T-helper 22 cell (primary cell): Measurements from ENCODE around the gene BTBD18.

Experiments used
- DNase-seq: peaks from one replicate; pipeline ENCODE4 v3.0.0-alpha.2; 2020; ENCODE audit warnings: low read depth

BTBD18 gene

DNA sequence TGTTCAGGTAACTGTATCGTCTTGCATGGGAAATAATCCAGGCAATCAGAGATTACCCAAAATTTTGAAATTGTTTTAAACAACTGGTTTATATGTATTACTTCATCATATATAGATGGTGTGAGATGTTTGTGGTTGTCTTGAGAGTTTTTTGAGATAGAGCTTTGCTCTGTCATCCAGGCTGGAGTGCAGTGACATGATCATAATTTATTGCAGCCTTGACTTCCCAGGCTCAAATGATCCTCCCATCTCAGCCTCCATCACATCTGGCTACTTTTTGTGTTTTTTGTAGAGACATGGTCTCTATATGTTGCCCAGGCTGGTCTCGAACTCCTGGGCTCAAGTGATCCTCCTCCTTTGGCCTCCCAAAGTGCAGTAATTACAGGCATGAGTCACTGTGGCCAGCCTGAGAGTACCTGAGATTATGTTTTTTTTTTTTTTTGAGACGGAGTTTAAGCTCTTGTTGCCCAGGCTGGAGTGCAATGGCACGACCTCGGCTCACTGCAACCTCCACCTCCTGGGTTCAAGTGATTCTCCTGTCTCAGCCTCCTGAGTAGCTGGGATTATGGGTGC is 21.5 kb upstream of the BTBD18 start:
- no peak for DNase-seq

- DNase-seq: no peak
These were observed 20.9 kb upstream of the BTBD18 start for GRCh38 chr11:57772562-57772961.

- no peak for DNase-seq
These were observed 19.7 kb upstream of the BTBD18 start for GRCh38 chr11:57771365-57771764.

GRCh38 chr11:57770793-57771192 is 19.2 kb upstream of the BTBD18 start:
- DNase-seq: no peak

- DNase-seq: no peak
These were observed 13.4 kb upstream of the BTBD18 start for GRCh38 chr11:57764972-57765371.

GRCh38 chr11:57764566-57764965 is 12.9 kb upstream of the BTBD18 start:
- no peak for DNase-seq

DNA sequence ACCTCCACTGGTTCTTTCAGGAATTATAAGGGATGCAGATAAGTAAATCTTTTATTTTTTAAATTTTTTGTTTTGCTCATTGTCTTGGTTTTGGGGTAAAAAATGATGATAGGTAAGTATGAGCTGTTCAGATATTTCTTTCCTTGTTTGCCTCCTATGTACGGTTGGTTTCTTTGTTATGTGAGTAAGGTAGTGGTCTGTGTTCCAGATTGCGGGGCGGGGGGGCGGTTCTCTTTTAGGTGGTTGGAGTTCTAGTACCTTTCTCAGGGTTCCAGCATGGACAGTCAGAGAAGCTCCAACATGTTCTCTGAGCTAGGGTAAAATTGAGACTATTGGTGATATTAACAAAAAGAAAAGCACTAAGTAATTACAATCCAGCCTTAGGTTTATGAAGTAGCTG is 12.4 kb upstream of the BTBD18 start:
- no peak for DNase-seq

- DNase-seq: no peak
These were observed 11.9 kb upstream of the BTBD18 start for GRCh38 chr11:57763568-57763967.

DNA sequence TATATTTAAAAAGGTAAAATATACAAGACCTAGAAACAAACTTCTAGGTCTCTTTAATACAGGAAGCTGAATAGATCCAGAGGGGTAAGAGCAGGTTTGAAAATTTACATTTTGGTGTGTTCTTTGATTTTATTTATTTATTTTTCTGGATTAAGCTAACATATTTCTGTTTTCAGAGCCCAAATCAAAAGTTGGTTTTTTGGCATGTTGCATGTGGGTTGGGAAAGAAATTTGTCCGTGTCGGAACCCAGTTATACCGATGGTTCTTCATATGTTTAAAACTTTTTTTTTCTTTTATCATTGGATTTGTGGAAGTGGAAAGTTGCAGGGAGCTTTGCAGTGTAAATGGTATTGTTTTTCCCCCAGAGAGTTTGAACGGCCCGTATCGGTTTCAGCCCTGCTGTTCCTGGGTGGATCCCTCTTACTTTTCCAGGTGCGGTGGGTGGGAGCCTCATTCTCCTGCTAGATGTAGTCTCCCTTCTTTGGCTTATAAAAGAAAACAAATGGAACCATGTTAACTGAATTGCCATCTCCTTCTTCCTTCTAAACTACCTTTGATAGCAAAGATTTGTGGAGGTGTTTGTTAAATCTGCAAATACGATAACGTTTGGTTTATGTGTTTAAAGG is 10.7 kb upstream of the BTBD18 start:
- DNase-seq: no peak

- DNase-seq: no peak
These were observed 9.9 kb upstream of the BTBD18 start, which contains the start of gene CTNND1 for GRCh38 chr11:57761301-57762234. CTNND1 (plus strand) TSS chr11:57761802; CDS start chr11:57791479, 29,677 bp downstream.

DNA sequence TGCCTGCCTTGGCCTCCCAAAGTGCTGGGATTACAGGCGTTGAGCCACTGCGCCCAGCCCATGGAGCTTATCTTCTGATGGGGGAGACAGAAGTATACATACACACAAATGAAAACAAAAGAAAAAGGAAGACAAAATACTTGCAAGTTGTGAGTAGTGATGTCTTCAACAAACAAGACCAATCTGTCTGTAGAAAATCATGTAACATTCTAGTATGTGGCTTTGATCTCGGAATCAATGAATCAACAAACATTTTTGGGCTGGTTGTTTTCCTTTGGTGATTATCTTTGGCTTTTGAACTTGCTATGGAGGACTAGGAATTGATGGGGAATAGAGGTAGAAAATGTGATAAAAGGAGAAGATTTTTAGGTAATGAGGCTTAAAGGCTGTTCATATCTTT is 6.6 kb upstream of the BTBD18 start:
- DNase-seq: no peak

- no peak for DNase-seq
These were observed 1.3 kb upstream of the BTBD18 start for GRCh38 chr11:57752954-57753353.

GRCh38 chr11:57751176-57751575 is 443 bp downstream of the BTBD18 start:
- DNase-seq: no peak

DNA sequence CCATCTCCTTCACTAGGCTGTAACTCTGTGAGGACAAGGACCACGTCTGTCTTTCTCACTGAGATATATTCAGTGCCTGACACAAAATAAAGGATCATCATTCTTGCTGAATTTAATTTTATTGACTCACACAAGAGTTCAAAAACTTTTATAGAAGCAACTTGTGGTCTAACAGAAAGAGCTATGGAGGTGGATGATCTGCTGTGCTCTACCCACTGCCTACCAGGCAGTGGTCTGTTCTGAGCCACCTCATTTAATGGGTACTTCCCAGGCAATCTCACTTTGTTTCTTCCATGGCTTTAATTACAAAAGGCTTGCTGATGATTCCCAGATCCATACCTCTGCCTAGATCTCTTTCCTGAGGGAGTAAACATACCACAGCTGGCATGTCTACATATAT is 4.7 kb downstream of the BTBD18 start:
- DNase-seq: no peak

GRCh38 chr11:57745206-57745605 is 6.4 kb downstream of the BTBD18 start:
- no peak for DNase-seq

GRCh38 chr11:57744357-57744756 is 7.3 kb downstream of the BTBD18 start:
- no peak for DNase-seq

GRCh38 chr11:57742087-57742452 is 9.5 kb downstream of the BTBD18 start:
- DNase-seq: no peak

- peak; percentile 88 for DNase-seq
These were observed 10.2 kb downstream of the BTBD18 start, which contains the start of gene SELENOH for GRCh38 chr11:57741132-57742086. SELENOH (plus strand) TSS chr11:57741491; CDS start chr11:57741596, 105 bp downstream.

DNA sequence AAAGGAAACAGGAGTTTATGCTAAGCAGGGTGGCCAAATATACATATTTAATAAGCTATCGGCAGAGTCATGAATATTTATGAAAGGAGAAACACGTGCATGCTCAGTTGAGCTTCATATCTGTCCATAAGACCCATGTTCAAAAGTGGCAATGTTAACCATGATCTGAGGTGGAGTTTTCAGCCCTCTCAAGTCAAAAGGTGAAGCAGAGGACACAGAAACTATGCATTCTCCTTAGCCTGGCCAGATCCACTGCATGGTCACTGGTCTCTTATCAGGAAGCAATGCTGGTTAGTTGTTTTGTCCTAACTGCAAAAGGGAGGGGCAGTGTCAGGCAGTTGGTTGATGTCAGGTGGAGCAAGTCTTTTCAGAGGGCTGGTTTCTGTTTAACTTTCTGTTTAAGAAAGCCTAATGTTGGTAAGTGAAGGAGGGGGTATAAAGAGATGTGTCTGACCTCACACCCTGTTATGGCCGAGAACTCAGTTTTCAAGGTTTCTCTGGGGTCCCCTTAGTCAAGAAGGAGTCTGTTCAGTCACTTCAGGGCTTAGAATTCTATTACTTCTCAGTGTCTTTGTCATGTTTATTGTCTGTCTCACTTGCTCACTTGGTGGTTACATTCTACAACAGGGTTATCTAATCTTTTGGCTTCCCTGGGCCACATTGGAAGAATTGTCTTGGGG is 15.9 kb downstream of the BTBD18 start:
- no peak for DNase-seq

- DNase-seq: no peak
These were observed 19.0 kb downstream of the BTBD18 start for GRCh38 chr11:57732661-57733060.

GRCh38 chr11:57729479-57729878 is 22.1 kb downstream of the BTBD18 start:
- no peak for DNase-seq
